ENCODE results near the gene NOTUM. TPM values are rescaled to one million over a fixed set of nuclear protein-coding genes. Genes with fewer than 3 reads are reported as not detected.
"Not testable (repeated sequence)": the region's sequence is repeated elsewhere in the genome, so short reads cannot be mapped to it uniquely, and the experiment has no call there.

The NOTUM gene
- total and polyA plus RNA-seq, 9 of the 15 experiments (the other 6 are each of a cell fraction or from before 2014, with no cell fraction given), result 0.03 to 14.0 (median 4.1) TPM

GRCh38 chr17:81981511-81981910 lies 20.5 kb upstream of the NOTUM start:
- H3K9ac ChIP-seq (ENCODE audit: insufficient read depth in 1 of 2, low read depth in 2 of 2, low read length in 2 of 2); H3K4me2 ChIP-seq (ENCODE audit: insufficient read depth, low read length); CTCF ChIA-PET (ENCODE audit: low intra/inter-chr PET ratio); H3K27ac ChIP-seq (ENCODE audit: extremely low read depth, low read depth, low read length); H3K9me3 ChIP-seq (replicated peaks; ENCODE audit: control insufficient read depth, insufficient read depth, low read depth, low read length); H2AFZ ChIP-seq (ENCODE audit: low read depth, low read length); BruUV-seq (replicated peaks); H3K9me1 ChIP-seq (ENCODE audit: control insufficient read depth, insufficient read depth, low read length); H4K20me1 ChIP-seq (replicated peaks; ENCODE audit: control insufficient read depth, insufficient read depth, low read length); in situ Hi-C loops (cut with MboI); ATAC-seq; H3K4me3 ChIP-seq; DNase-seq (ENCODE audit: extremely low read depth in 1 of 4, low spot score in 3 of 4); H3K27me3 ChIP-seq (ENCODE audit: control insufficient read depth in 2 of 2, insufficient read depth in 2 of 2, low read length in 2 of 2); intact Hi-C loops (cut with micrococcal nuclease); TF ChIP-seq ZNF740 (tag; IDR thresholded peaks at IDR 0.05): not testable (repeated sequence)
- H3K79me2 ChIP-seq (ENCODE audit: control insufficient read depth, insufficient read depth, low read length), result peaks cover 13% of the 10 kb centered on the region; the same call in 2 of the 3 replicates
- 0 out of 2 replicates have a peak, but pooled peaks have one; percentile 16 for TF ChIP-seq ZNF740 (CRISPR knock-in tag; IDR thresholded peaks at IDR 0.05)
- H3K36me3 ChIP-seq (ENCODE audit: control insufficient read depth, insufficient read depth, low read length), result peaks cover 41% of the 10 kb centered on the region; the same call in 2 of the 3 replicates
- POLR2A ChIA-PET, result interaction anchor here (0.7 to 1.4 kb wide), 2 partner anchors 22 to 1192 kb away, joined by 3 read pairs; no protein-coding TSS in a partner anchor
- H3K4me1 ChIP-seq (replicated peaks in 1 of 2; ENCODE audit: control insufficient read depth in 2 of 2, insufficient read depth in 2 of 2, low read length in 2 of 2), result peaks cover 16 to 32% of the 10 kb centered on the region in 2 experiments
- WGBS (ENCODE audit: insufficient coverage, low coverage, missing lambda C conversion rate), result 89% methylated on average over 10 of the region's 12 CpGs
- peak; percentile 23 for FAIRE-seq

GRCh38 chr17:81980707-81981343 lies 19.8 kb upstream of the NOTUM start:
- H2AFZ ChIP-seq (ENCODE audit: low read depth, low read length), result no peak overlapping the region
- BruUV-seq (replicated peaks), result no TSS peak
- peak; percentile 55 for FAIRE-seq
- peaks cover 22 to 38% of the 10 kb centered on the region in 2 experiments for H3K4me1 ChIP-seq (replicated peaks in 1 of 2; ENCODE audit: control insufficient read depth in 2 of 2, insufficient read depth in 2 of 2, low read length in 2 of 2)
- no peaks in the 10 kb centered on the region for H3K9me1 ChIP-seq (ENCODE audit: control insufficient read depth, insufficient read depth, low read length)
- H3K79me2 ChIP-seq (ENCODE audit: control insufficient read depth, insufficient read depth, low read length), result peaks cover 16% of the 10 kb centered on the region; the same call in 2 of the 3 replicates
- no peaks in the 10 kb centered on the region for H3K9me3 ChIP-seq (replicated peaks; ENCODE audit: control insufficient read depth, insufficient read depth, low read depth, low read length)
- H4K20me1 ChIP-seq (replicated peaks; ENCODE audit: control insufficient read depth, insufficient read depth, low read length), result no peaks in the 10 kb centered on the region
- POLR2A ChIA-PET, result interaction anchor here (1.2 kb wide), 1 partner anchor 8 kb away, joined by 3 read pairs; no protein-coding TSS in a partner anchor
- WGBS (ENCODE audit: insufficient coverage, low coverage, missing lambda C conversion rate), result 50% methylated on average over 9 of the region's 9 CpGs
- H3K4me3 ChIP-seq, result no peak overlapping the region
- H3K9ac ChIP-seq (ENCODE audit: insufficient read depth in 1 of 2, low read depth in 2 of 2, low read length in 2 of 2), result peak overlapping the region in 1 of 2 experiments; percentile 6; a peak in 1 of 4 replicates
- in situ Hi-C loops (cut with MboI), result no loop called here
- CTCF ChIA-PET (ENCODE audit: low intra/inter-chr PET ratio), result no interaction called here
- H3K27me3 ChIP-seq (ENCODE audit: control insufficient read depth in 2 of 2, insufficient read depth in 2 of 2, low read length in 2 of 2), result no peaks in the 10 kb centered on the region
- no peak overlapping the region for H3K4me2 ChIP-seq (ENCODE audit: insufficient read depth, low read length)
- intact Hi-C loops (cut with micrococcal nuclease), result no loop called here
- no peak overlapping the region for H3K27ac ChIP-seq (ENCODE audit: extremely low read depth, low read depth, low read length)
- peaks cover 39% of the 10 kb centered on the region; the same call in 2 of the 3 replicates for H3K36me3 ChIP-seq (ENCODE audit: control insufficient read depth, insufficient read depth, low read length)
- peak in 1 of 4 experiments; percentile 34 for DNase-seq (ENCODE audit: extremely low read depth in 1 of 4, low spot score in 3 of 4)
- no peak for ATAC-seq
- peak in 1 of 2 experiments; percentile 91; a peak in 2 of 4 replicates for TF ChIP-seq MLLT1 (IDR thresholded peaks at IDR 0.05)
- TF ChIP-seq ESRRA (IDR thresholded peaks at IDR 0.05; ENCODE audit: borderline replicate concordance, low read depth), result peak; percentile 90; the same call in 1 of the 2 replicates
- TF ChIP-seq ARID1B (IDR thresholded peaks at IDR 0.05), result peak; percentile 55; the same call in 1 of the 2 replicates
- TF ChIP-seq ZNF740 (CRISPR knock-in tag; IDR thresholded peaks at IDR 0.05), result peak; percentile 60
- no peak for TF ChIP-seq ZNF740 (tag; IDR thresholded peaks at IDR 0.05)
- peak; percentile 14; the same call in 1 of the 2 replicates for TF ChIP-seq VEZF1 (CRISPR knock-in tag; IDR thresholded peaks at IDR 0.05)
- no peak for TF ChIP-seq NUFIP1 (IDR thresholded peaks at IDR 0.05; ENCODE audit: partially characterized antibody)
- peak; percentile 26; the same call in 1 of the 2 replicates for TF ChIP-seq DPF2 (IDR thresholded peaks at IDR 0.05)
